ENCODE measurements around the gene DDR1.

DDR1 gene

DNA sequence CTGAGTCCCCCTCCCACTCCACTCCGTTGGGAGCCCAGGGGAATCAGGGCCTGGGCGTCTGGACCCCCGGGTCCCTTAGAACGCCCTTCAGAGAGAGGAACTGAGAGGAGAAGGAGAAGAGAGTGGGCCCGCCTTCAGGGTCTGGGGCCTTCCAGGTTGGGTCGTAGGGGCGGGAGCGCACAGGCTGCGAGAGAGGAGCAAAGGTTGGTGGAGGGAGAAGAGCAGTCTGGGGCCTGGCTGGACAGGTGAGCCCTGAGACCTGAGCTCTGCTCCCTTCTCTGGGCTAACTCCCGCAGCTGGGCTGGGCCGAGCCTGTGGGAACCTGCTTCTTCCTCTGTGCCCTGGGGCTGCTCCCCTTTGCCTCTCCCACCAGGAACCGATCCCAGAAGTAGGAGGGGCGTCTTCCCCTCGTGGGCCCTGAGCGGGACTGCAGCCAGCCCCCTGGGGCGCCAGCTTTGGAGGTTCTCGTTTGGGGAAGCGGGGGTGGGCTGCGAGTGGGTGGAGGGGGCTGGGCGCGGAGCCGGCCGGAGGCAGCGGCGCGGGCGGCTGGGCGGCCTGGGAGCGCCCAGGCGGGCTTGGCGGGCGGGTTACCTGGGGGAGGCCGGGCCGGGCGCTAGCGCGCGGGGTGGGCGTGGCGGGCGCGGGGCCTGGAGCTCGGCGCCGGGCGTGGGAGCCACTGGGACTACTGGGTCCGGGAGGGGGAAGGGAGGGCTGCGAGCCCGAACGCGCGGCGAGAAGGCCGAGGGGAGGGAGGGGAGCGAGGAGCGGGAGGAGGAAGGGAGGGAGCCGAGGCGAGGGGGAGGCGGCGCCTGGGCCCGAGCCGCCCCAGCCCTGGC lies at the start of gene DDR1:
DDR1 (plus strand) TSS at position 835 of the 836 bp plus-strand sequence. CDS start 4,211 bp downstream, outside the sequence.
- TF ChIP-seq ZNF274 (IDR thresholded peaks at IDR 0.05; ENCODE audit: low read depth, low read length), result no peak
- peak within 1 kb of the TSS; percentile 34; the same call in 1 of the 2 replicates for H3K4me3 ChIP-seq (ENCODE audit: low read length)

DNA sequence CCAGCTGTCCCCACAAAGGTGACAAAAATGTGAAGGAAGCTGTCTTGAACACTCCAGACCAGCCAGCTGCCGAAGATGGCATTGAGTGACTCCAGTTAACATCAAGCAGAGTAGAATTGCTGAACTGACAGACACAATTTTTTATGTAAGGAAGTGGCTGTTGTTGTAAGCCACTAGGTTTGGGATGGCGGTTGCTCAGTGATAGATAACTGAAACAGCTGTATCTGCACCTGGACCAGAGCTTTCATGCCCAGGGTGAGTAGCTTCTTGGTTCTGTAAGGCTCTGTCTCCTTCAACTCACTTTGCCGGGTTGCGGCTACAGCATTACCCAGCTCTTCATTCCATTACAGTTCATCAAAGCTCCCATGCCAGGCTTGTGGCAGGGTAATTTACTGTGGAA lies 49.7 kb upstream of the DDR1 start:
- no peak for TF ChIP-seq ZNF274 (IDR thresholded peaks at IDR 0.05; ENCODE audit: low read depth, low read length)
- no peak overlapping the region for H3K4me3 ChIP-seq (ENCODE audit: low read length)

DNA sequence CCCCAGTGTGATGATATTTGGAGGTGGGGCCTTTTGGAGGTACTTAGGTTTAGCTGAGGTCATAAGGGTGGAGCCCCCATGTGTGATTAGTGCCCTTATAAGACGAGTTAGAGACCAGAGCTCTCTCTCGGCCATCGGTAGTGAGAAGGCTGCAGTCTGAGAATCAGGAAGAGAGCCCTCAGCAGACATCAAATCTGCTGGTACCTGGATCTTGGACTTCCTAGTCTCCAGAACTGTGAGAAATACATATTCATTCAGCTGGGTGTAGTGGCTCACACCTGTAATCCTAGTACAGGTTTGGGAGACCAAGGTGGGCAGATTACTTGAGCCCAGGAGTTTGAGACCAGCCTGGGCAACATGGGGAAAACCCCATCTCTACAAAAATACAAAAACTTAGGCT lies 48.7 kb upstream of the DDR1 start:
- H3K4me3 ChIP-seq (ENCODE audit: low read length), result no peak overlapping the region
- TF ChIP-seq ZNF274 (IDR thresholded peaks at IDR 0.05; ENCODE audit: low read depth, low read length), result no peak

DNA sequence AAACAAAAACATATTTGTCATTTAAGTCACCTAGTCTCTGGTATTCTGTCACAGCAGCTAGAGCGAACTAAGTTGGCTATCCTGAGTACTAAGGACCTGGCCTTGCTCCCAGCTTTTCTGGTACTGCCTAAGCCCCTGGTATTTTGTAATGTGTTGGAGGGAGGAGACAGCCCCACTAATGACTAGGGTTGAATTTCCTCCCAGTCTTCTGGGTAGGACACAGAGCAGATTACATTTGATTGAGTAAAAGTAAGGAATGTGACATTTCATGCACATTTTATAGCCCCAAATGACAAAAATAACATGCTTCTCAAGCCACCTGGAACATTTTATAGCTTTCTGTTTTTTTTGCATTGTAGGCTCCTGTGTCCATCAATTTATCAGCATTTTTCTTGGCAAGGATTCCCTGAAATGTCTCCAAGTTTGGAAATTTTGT lies 47.9 kb upstream of the DDR1 start:
- no peak for TF ChIP-seq ZNF274 (IDR thresholded peaks at IDR 0.05; ENCODE audit: low read depth, low read length)
- no peak overlapping the region for H3K4me3 ChIP-seq (ENCODE audit: low read length)

DNA sequence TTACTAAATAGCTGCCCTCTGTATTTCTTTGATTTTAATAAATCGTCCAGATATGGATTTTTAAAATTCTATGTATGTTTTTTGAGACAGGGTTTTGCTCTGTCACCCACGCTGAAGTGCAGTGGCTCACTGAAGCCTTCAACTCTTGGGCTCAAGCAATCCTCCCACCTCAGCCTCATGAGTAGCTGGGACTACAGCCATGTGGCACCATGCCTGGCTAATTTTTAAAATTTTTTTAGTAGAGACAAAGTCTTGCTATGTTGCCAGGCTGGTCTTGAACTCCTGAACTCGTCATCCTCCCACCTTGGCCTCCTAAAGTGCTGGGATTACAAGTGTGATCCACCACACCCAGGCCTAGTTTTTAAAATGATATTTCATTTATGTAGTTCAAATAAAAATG lies 47.4 kb upstream of the DDR1 start:
- H3K4me3 ChIP-seq (ENCODE audit: low read length), result no peak overlapping the region
- TF ChIP-seq ZNF274 (IDR thresholded peaks at IDR 0.05; ENCODE audit: low read depth, low read length), result no peak

DNA sequence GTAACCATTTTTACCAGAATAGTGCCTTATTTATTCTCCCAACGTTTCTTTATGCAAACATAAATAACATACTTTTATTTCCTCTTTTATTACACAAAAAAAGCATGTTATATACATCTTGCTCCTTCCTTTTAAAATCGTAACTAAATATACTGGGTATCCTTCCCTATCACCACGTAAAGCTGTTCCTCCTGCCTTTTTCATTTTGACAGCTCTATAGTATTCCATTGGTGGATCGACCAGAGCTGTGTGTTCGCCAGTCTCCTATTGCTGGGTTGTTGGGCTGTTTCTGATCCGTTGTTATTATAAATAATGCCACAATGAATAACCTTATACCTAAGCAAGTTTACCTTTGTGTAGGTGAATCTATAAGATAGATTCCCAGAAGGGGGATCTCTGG lies 46.9 kb upstream of the DDR1 start:
- H3K4me3 ChIP-seq (ENCODE audit: low read length), result no peak overlapping the region
- TF ChIP-seq ZNF274 (IDR thresholded peaks at IDR 0.05; ENCODE audit: low read depth, low read length), result no peak

DNA sequence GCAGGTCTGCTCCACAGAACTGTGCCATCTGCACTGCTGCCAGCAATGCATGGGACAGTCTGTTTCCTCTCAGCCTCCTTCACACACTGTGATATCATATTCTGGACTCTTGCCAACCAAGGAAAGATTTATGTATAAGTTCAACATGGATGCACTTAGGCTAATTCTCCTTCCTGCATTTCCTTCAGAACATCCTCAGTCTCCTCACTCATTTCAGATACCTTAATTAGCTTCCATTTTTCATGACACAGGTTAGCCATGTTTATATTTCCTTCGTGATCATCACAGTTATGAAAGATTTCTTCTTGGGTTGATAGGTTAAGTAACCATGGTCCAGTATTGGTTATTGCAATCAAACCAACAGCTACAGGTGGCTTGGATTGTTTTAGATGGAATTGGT lies 46.4 kb upstream of the DDR1 start:
- TF ChIP-seq ZNF274 (IDR thresholded peaks at IDR 0.05; ENCODE audit: low read depth, low read length), result no peak

DNA sequence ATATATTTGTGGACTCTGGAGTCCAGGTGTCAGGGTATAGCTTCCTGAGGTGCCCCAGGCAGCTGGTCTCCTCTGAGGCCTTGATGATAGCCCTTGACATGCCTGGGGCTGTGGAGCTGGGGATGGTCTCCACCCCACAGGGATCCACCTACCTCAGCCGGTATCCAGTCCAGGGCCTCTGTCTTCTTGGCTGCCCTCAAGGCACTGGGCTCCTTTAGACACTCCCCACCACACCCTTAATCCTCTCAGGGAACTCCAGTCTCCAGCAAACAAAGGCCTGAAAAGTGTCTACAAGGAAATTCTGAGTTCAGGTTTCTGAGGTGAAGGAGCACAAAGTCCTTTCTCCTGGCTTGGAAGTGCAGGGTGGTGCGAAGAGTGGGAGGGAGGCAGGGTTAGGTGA lies 44.6 kb upstream of the DDR1 start:
- no peak for TF ChIP-seq ZNF274 (IDR thresholded peaks at IDR 0.05; ENCODE audit: low read depth, low read length)
- H3K4me3 ChIP-seq (ENCODE audit: low read length), result no peak overlapping the region

More for the DNA sequence above, 46.4 kb upstream of the DDR1 start:
- no peak overlapping the region for H3K4me3 ChIP-seq (ENCODE audit: low read length)

DNA sequence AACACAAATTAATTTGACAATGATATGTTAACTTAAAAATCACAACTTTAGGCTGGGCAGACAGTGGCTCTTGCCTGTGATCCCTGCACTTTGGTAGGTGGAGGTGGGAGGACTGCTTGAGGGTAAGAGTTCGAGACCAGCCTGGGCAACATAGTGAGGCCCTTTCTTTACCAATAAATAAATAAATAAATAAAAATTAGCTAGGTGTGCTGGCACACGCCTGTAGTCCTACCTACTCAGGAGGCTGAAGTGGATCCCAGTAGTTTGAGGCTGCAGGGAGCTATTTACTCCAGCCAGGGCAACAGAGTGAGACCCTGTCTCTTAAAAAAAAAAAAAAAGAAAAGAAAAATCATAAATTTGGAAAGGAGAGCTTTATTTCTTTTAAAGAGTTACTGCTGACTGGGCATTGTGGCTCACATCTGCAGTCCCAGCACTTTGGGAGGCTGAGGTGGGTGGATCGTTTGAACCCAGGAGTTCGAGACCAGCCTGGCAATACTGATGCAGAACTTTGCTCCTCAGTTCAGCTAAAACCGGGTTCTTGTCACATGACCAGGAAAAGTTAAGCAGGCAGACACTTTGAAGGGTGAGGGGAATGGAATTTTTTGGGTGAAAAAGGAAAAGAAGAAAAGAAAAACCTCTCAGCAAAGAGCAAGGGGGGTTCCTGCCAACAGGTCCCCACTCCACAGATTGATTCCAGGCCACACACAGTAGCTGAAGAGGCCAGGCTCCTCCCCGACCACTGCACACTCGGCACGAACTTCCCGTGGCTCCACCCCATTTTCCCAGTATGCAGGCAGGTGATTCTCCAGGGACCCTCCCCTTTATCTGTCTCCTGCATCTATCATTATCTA lies 44.0 kb upstream of the DDR1 start:
- H3K4me3 ChIP-seq (ENCODE audit: low read length), result no peak overlapping the region
- no peak for TF ChIP-seq ZNF274 (IDR thresholded peaks at IDR 0.05; ENCODE audit: low read depth, low read length)

DNA sequence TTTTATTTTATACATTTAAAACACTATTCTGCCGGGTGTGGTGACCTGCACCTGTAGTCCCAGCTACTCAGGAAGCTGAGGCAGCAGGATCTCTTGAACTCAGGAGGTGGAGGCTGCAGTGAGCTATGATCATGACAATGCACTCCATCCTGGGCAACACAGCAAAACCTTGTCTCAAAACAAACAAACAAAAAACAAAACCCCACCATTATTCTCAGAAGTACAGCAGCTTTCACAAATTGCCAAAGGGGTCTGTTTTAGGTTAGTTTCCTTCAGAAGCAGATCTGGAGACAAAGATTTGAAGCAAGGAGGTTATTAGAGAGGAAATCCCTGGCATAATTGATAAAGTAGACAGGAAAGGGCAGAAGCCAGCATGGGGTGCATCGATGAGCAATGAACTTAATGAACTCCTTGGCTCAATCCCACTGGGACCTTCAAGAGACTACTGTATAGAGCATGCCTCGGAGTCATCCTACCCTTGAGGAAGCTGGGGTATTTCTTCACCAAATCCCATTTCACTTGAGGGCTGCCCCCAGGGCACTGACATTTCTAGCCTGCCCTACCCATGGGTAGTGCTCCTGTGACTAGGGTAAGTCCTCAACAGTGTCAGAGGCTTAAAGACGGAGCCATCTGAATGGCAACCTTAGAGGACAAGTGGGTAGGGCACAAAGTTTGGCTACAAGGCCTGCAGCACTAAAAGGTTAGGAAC lies 43.2 kb upstream of the DDR1 start:
- TF ChIP-seq ZNF274 (IDR thresholded peaks at IDR 0.05; ENCODE audit: low read depth, low read length), result no peak
- no peak overlapping the region for H3K4me3 ChIP-seq (ENCODE audit: low read length)

DNA sequence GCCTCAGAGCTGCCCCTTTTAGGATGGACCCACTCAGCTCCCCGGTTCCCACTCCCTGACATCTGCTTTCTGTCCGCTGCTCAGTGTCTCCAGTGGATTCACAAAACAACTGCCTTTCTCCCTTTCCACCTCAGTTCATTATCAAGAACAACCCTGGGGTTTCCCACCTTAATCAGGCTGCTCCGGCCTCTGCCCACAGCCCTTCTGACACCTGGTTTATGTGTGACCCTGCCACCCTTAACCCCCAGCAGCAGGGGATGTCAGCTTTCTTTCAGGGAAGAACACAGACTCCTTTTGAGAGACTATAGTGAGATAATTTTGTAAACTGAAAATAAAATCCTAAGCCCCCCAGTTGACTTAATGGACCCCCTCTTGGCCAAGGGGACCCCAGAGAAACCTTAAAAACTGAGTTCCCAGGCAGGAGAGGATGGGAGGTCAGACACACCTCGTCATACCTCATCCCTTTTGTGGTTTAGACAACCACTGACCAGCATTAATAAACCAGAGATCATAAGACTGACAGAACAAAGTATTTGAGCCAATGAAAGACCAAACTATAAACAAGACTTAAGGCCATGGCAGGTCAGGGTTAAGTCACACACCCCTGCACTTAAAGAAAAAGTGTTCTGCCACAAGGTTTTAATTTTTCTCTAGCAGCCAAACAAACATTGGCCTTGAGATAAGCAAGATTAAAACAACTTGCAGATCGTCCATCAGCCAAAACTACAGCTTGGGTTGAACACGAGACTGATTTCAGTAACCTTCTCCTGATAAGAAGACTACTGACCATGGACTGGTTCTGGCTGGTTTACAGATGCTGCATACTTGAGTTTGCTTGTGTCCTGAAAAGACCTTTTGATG lies 42.4 kb upstream of the DDR1 start:
- H3K4me3 ChIP-seq (ENCODE audit: low read length), result no peak overlapping the region
- no peak for TF ChIP-seq ZNF274 (IDR thresholded peaks at IDR 0.05; ENCODE audit: low read depth, low read length)

DNA sequence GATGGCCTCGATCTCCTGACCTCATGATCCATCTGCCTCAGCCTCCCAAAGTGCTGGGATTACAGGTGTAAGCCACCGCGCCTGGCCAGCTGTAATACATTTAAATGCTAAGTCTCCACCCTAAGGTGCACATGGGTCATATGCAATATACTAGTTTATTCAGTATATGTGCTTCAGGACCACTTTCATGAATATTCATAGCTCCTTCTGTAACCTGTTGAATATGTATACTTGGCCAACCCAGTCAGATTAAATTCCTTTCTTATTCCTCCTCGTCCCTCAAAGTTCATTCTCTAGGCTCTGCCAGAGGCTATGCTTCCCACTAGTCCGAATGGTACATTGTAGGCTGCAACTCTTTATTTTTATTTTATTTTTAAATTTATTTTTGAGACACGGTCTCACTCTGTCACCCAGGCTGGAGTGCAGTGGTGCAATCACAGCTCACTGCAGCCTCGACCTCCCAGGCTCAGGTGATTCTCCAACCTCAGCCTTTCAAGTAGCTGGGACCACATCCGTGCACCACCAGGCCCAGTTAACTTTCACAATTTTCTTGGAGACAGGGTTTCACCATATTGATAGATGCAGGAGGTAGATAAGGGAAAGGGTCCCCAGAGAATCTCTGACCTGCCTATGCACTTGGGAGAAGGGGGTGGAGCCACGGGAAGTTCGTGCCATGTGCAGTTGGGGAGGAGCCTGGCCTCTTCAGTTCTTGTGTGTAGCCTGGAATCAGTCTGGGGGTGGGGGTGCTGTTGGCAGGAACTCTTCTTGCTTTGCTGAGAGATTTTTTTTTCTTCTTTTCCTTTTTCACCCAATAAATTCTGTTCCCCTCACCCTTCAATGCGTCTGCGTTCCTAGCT lies 41.3 kb upstream of the DDR1 start:
- H3K4me3 ChIP-seq (ENCODE audit: low read length), result no peak overlapping the region
- TF ChIP-seq ZNF274 (IDR thresholded peaks at IDR 0.05; ENCODE audit: low read depth, low read length), result no peak

DNA sequence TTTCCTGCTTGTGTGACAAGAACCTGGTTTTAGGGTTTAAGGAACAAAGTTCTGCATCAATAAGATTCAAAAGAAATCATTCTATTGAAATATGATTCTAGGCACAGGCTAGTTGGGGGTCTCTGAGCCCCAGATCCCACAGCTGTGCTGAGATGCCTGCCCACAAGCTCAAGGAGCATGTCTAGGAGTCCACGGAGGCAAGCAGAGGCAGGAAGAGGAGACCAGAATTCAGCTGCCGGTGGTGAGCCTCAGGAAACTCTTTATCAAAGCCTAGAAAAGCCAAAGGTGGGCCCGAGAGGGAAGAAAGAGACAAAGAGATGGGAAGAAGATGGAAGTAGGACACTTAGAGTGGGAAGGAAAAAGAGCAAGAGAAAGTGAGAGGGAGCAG lies 40.7 kb upstream of the DDR1 start:
- no peak overlapping the region for H3K4me3 ChIP-seq (ENCODE audit: low read length)
- no peak for TF ChIP-seq ZNF274 (IDR thresholded peaks at IDR 0.05; ENCODE audit: low read depth, low read length)
